ENCODE measurements around the gene SEPTIN8. TPM values are rescaled to one million over a fixed set of nuclear protein-coding genes. Genes with fewer than 3 reads are reported as not detected.

Gene SEPTIN8
- total and polyA plus RNA-seq, 2 donors (not counting 3 experiments of a cell fraction or from before 2014, with no cell fraction given) = 56.6 to 82.1 TPM

DNA sequence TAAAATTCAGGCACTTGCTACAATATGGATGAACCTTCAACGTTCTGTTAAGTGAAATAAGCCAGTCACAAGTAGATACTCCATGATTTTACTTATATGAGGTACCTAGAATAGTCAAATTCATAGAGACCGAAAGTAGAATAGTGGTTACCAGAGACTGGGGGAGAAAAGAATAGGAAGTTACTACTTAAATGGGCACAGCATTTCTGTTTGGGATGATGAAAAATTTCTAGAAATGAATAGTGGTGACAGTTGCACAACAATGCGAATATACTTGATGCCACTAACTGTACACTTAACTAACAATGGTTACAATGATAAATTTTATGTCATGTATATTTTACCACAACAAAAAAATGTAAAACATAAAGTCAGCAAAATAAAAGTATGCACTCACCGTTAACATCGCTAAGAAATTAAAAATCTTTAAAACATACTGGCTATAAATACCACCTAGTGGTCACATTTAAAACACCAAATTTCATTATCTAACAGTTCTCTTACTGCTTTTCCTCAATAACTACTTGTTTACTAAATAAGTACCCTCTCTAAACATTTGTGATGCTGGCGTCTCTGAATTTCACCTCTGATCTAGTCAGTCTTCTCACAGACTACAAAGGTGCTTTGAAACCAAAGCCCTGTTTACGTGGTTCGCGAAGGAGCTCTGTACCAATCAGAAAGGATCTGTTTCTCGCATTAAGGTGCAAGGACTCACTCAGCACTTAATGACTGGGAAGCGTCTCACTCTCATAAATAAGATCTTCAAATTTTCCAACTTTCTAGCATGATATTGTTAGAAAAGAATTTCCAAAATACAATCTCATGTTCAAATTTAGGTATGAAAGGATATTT lies 62.4 kb downstream of the SEPTIN8 start:
- Histone ChIP-seq H3K4me2 (ENCODE audit: insufficient read depth, low read length) (no peak overlapping the region), H3K27ac (ENCODE audit: insufficient read depth, low read depth, low read length) (no peak overlapping the region), H3K4me3 (replicated peaks in 1 of 3; ENCODE audit: insufficient read depth in 1 of 3, low read depth in 1 of 3, low read length in 3 of 3) (no peak overlapping the region), H4K20me1 (replicated peaks; ENCODE audit: control insufficient read depth, extremely low read depth, insufficient read depth, low read length) (no peaks in the 10 kb centered on the region), H3K79me2 (ENCODE audit: control insufficient read depth, insufficient read depth, low read length) (no peaks in the 10 kb centered on the region), H3K4me1 (ENCODE audit: control insufficient read depth, extremely low read depth, insufficient read depth, low read length) (no peaks in the 10 kb centered on the region), H3K9ac (replicated peaks; ENCODE audit: extremely low read depth, insufficient read depth, low read length) (no peak overlapping the region), H3K27me3 (ENCODE audit: control insufficient read depth in 2 of 2, insufficient read depth in 2 of 2, low read length in 2 of 2) (no peaks in the 10 kb centered on the region), H3K36me3 (ENCODE audit: control insufficient read depth in 2 of 2, extremely low read depth in 1 of 2, insufficient read depth in 2 of 2, low read length in 2 of 2) (no peaks in the 10 kb centered on the region), H2AFZ (ENCODE audit: low read depth, low read length) (no peak overlapping the region), H3K9me3 (replicated peaks; ENCODE audit: control insufficient read depth, insufficient read depth, low read length) (no peaks in the 10 kb centered on the region), H3K9me1 (replicated peaks; ENCODE audit: control insufficient read depth, extremely low read depth, insufficient read depth, low read length) (no peaks in the 10 kb centered on the region)
- no peak for TF ChIP-seq EZH2 (IDR thresholded peaks at IDR 0.05; ENCODE audit: borderline replicate concordance, low read depth, low read length, severe bottlenecking)
- TF ChIP-seq, protein P1, sequence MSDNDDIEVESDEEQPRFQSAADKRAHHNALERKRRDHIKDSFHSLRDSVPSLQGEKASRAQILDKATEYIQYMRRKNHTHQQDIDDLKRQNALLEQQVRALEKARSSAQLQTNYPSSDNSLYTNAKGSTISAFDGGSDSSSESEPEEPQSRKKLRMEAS (IDR thresholded peaks at IDR 0.05; ENCODE audit: insufficient read depth, insufficient read length) = no peak
- no peak for TF ChIP-seq FOS (IDR thresholded peaks at IDR 0.05; ENCODE audit: borderline replicate concordance, insufficient read depth, low read length)
- peak; percentile 12 to 18 for TF ChIP-seq CTCF (IDR thresholded peaks at IDR 0.05; ENCODE audit: extremely low read depth in 1 of 2, insufficient read depth in 1 of 2, low read depth in 1 of 2, low read length in 2 of 2)
- TF ChIP-seq POLR2A (IDR thresholded peaks at IDR 0.05; ENCODE audit: low read depth, low read length) = no peak
- ChIA-PET POLR2A (interaction anchor here (0.7 kb wide), 1 partner anchor 23 kb away, joined by 5 read pairs; no protein-coding TSS in a partner anchor), CTCF (interaction anchor here (0.7 to 2.3 kb wide), 18 partner anchors 11 to 383 kb away, joined by 3 to 15 read pairs (median 4); partner anchors contain the start of gene IL13)
- no TSS peak for BruUV-seq (replicated peaks)
- intact Hi-C loops (cut with micrococcal nuclease) = loop anchor here (2.0 to 5.0 kb wide), 2 partner anchors 187 to 328 kb away; no protein-coding TSS in a partner anchor
- DNase-seq (ENCODE audit: low read depth, low spot score) (peak; percentile 28), FAIRE-seq (no peak)
- dilution Hi-C loops (cut with MboI; ENCODE audit: extremely low pct_ligation_motif_present, low sequenced_read_pairs) = no loop called here

All from endothelial cell of umbilical vein (primary cell).